ENCODE measurements around the gene FOXJ3. TPM values are rescaled to one million over a fixed set of nuclear protein-coding genes. Genes with fewer than 3 reads are reported as not detected.

The FOXJ3 gene
- total and polyA plus RNA-seq, 2 donors from 2014 or later: 11.8 to 45.5 TPM

- TF ChIP-seq CTCF (IDR thresholded peaks at IDR 0.05; ENCODE audit: borderline replicate concordance, extremely low read depth, insufficient read depth): no peak
- FAIRE-seq (no peak), DNase-seq (no peak)
- Histone ChIP-seq H3K27ac (ENCODE audit: low read depth in 2 of 2, low read length in 2 of 2) (no peak overlapping the region), H3K9me3 (ENCODE audit: control insufficient read depth in 2 of 3, insufficient read depth in 1 of 3, low read length in 3 of 3) (no peaks in the 10 kb centered on the region), H3K9ac (ENCODE audit: low read length in 3 of 3) (no peak overlapping the region), H3K4me1 (ENCODE audit: control insufficient read depth in 2 of 3, insufficient read depth in 2 of 3, low read depth in 1 of 3, low read length in 3 of 3) (peaks cover 0 to 3% (median 2%) of the 10 kb centered on the region in 3 donors), H3K27me3 (ENCODE audit: control insufficient read depth, insufficient read depth, low read length) (no peaks in the 10 kb centered on the region), H3K4me3 (ENCODE audit: low read length in 3 of 3) (no peak overlapping the region), H3K36me3 (ENCODE audit: control insufficient read depth in 2 of 3, insufficient read depth in 3 of 3, low read length in 3 of 3) (no peaks in the 10 kb centered on the region)
- intact Hi-C loops (cut with DNase I): no loop called here
These were observed 52.0 kb downstream of the FOXJ3 start for GRCh38 chr1:42282867-42283583.

- no peaks in the 10 kb centered on the region for H3K9me3 ChIP-seq (ENCODE audit: control insufficient read depth in 2 of 3, insufficient read depth in 1 of 3, low read length in 3 of 3)
- H3K4me1 ChIP-seq (ENCODE audit: control insufficient read depth in 2 of 3, insufficient read depth in 2 of 3, low read depth in 1 of 3, low read length in 3 of 3): peaks cover 0 to 3% (median 2%) of the 10 kb centered on the region in 3 donors
- no peak overlapping the region for H3K9ac ChIP-seq (ENCODE audit: low read length in 3 of 3)
- H3K36me3 ChIP-seq (ENCODE audit: control insufficient read depth in 2 of 3, insufficient read depth in 3 of 3, low read length in 3 of 3): no peaks in the 10 kb centered on the region
- no peak for TF ChIP-seq CTCF (IDR thresholded peaks at IDR 0.05; ENCODE audit: borderline replicate concordance, extremely low read depth, insufficient read depth)
- intact Hi-C loops (cut with DNase I): no loop called here
- FAIRE-seq: no peak
- H3K4me3 ChIP-seq (ENCODE audit: low read length in 3 of 3): no peak overlapping the region
- no peak overlapping the region for H3K27ac ChIP-seq (ENCODE audit: low read depth in 2 of 2, low read length in 2 of 2)
- no peak for DNase-seq
- no peaks in the 10 kb centered on the region for H3K27me3 ChIP-seq (ENCODE audit: control insufficient read depth, insufficient read depth, low read length)
These were observed 52.9 kb downstream of the FOXJ3 start for GRCh38 chr1:42282024-42282579.

- Histone ChIP-seq H3K4me1 (ENCODE audit: control insufficient read depth in 2 of 3, insufficient read depth in 2 of 3, low read depth in 1 of 3, low read length in 3 of 3) (peaks cover 0 to 3% (median 2%) of the 10 kb centered on the region in 3 donors), H3K27me3 (ENCODE audit: control insufficient read depth, insufficient read depth, low read length) (no peaks in the 10 kb centered on the region), H3K9me3 (ENCODE audit: control insufficient read depth in 2 of 3, insufficient read depth in 1 of 3, low read length in 3 of 3) (no peaks in the 10 kb centered on the region), H3K9ac (ENCODE audit: low read length in 3 of 3) (no peak overlapping the region), H3K4me3 (ENCODE audit: low read length in 3 of 3) (no peak overlapping the region), H3K36me3 (ENCODE audit: control insufficient read depth in 2 of 3, insufficient read depth in 3 of 3, low read length in 3 of 3) (no peaks in the 10 kb centered on the region), H3K27ac (ENCODE audit: low read depth in 2 of 2, low read length in 2 of 2) (no peak overlapping the region)
- FAIRE-seq: no peak
- intact Hi-C loops (cut with DNase I): no loop called here
- DNase-seq: no peak
- no peak for TF ChIP-seq CTCF (IDR thresholded peaks at IDR 0.05; ENCODE audit: borderline replicate concordance, extremely low read depth, insufficient read depth)
These were observed 54.2 kb downstream of the FOXJ3 start for GRCh38 chr1:42280821-42281220.
